PC-3 (cell line): ENCODE data around the gene FOXL3.

Experiments used
- CTCF ChIP-seq: fragments of 300-600 bp; sonication (generic); conservative IDR thresholded peaks from 2 replicates; pipeline ENCODE4 v1.5.1; 2017; ENCODE audit warnings: antibody characterized with exemption, low read depth, mild to moderate bottlenecking, low read length
- EZH2 ChIP-seq: fragments of 300-600 bp; sonication (generic); IDR thresholded peaks from one replicate; pipeline ENCODE4 v1.6.1; 2017; ENCODE audit warnings: antibody characterized with exemption, mild to moderate bottlenecking, low read length; ENCODE audit not compliant: unreplicated experiment
- EZH2phosphoT487 ChIP-seq: fragments of 300-600 bp; sonication (generic); IDR thresholded peaks from 2 replicates; pipeline ENCODE4 v1.6.1; 2018; ENCODE audit warnings: mild to moderate bottlenecking, antibody characterized with exemption, low read length, borderline replicate concordance

GRCh38 chr7:241513-241912 is 48.5 kb upstream of the FOXL3 start:
- TF ChIP-seq CTCF (no peak), EZH2phosphoT487 (no peak), EZH2 (no peak)
